H1 (cell line): ENCODE data around the gene ZNF775. TPM values are rescaled to one million over a fixed set of nuclear protein-coding genes. Genes with fewer than 3 reads are reported as not detected.

ENCODE experiments used
- CTCF ChIA-PET: fragments of 300-600 bp; sonication (Branson Sonifier 250); formaldehyde crosslinking; loops from one replicate; lab custom pipeline; 2021; ENCODE audit not compliant: partially characterized antibody; lab: Charles Lee
- POLR2A ChIA-PET: fragments of 300-600 bp; sonication (Branson Sonifier 250); formaldehyde crosslinking; loops from one replicate; lab custom pipeline; 2021; ENCODE audit warnings: inconsistent platforms; ENCODE audit not compliant: partially characterized antibody; lab: Charles Lee
- DNase-seq, 2 experiments: peaks; one replicate each; pipeline versions ENCODE4 v3.0.0 to v3.0.0-alpha.2; 2010 to 2022; ENCODE audit warnings: low spot score in 2 of 2, low read depth in 1 of 2, mixed read lengths in 1 of 2
- FAIRE-seq: peaks from 2 replicates; lab custom pipeline; 2011; peaks lifted over from hg19 to GRCh38; lab: Jason Lieb, UNC
- H2AFZ ChIP-seq: 2 replicates; pipeline ENCODE4 v1.8.1; 2012; ENCODE audit warnings: low read length, inconsistent platforms
- H2AK5ac ChIP-seq: 2 replicates; pipeline ENCODE4 v1.6.1; 2013; ENCODE audit warnings: low read depth, low read length
- H2BK120ac ChIP-seq: replicated peaks from 2 replicates; pipeline ENCODE3; 2013; ENCODE audit warnings: low read depth, low read length, inconsistent platforms
- H2BK12ac ChIP-seq: 2 replicates; pipeline ENCODE4 v1.6.1; 2013; ENCODE audit warnings: low read depth, low read length
- H2BK15ac ChIP-seq: 2 replicates; pipeline ENCODE4 v1.6.1; 2013; ENCODE audit warnings: low read length
- H2BK20ac ChIP-seq: 2 replicates; pipeline ENCODE4 v1.6.1; 2013; ENCODE audit warnings: low read length
- H2BK5ac ChIP-seq: 2 replicates; pipeline ENCODE4 v1.6.1; 2013; ENCODE audit warnings: low read depth, low read length
- H3K14ac ChIP-seq: 2 replicates; pipeline ENCODE4 v1.6.1; 2013; ENCODE audit warnings: inconsistent platforms; ENCODE audit not compliant: insufficient read length
- H3K18ac ChIP-seq: 2 replicates; pipeline ENCODE4 v1.6.1; 2013; ENCODE audit warnings: low read length; ENCODE audit errors: extremely low read depth
- H3K23ac ChIP-seq: 2 replicates; pipeline ENCODE4 v1.6.1; 2013; ENCODE audit warnings: inconsistent platforms; ENCODE audit not compliant: insufficient read length
- H3K23me2 ChIP-seq: 2 replicates; pipeline ENCODE4 v1.6.1; 2013; ENCODE audit warnings: low read depth, low read length
- H3K27ac ChIP-seq: 2 replicates; pipeline ENCODE4 v1.6.1; 2011; ENCODE audit warnings: low read depth, low read length, inconsistent platforms
- H3K27me3 ChIP-seq, 4 experiments: replicated peaks in 1 of 4; 1 replicate in 1 of 4; 2 replicates in 3 of 4; pipeline versions ENCODE4 v1.6.1 to v1.8.1; 2011 to 2013; ENCODE audit warnings: low read length in 3 of 4, mild to moderate bottlenecking in 3 of 4, inconsistent platforms in 2 of 4, mixed read lengths in 2 of 4, moderate library complexity in 1 of 4; ENCODE audit not compliant: control insufficient read depth in 3 of 4, insufficient read depth in 3 of 4; ENCODE audit errors: extremely low read depth in 1 of 4
- H3K36me3 ChIP-seq, 4 experiments: 2 replicates each; pipeline versions ENCODE4 v1.6.1 to v1.8.1; 2011 to 2013; ENCODE audit warnings: mild to moderate bottlenecking in 4 of 4, low read length in 3 of 4, moderate library complexity in 2 of 4, control low read depth in 1 of 4, inconsistent platforms in 1 of 4; ENCODE audit not compliant: insufficient read depth in 4 of 4, control insufficient read depth in 2 of 4
- H3K4ac ChIP-seq: replicated peaks from 2 replicates; pipeline ENCODE3; 2013; ENCODE audit warnings: low read length, low read depth, mixed read lengths, inconsistent platforms; ENCODE audit not compliant: insufficient read length
- H3K4me1 ChIP-seq, 4 experiments: replicated peaks in 1 of 4; 1 replicate in 1 of 4; 2 replicates in 3 of 4; pipeline versions ENCODE4 v1.6.1 to v1.8.1; 2011 to 2013; ENCODE audit warnings: low read length in 3 of 4, inconsistent platforms in 2 of 4, mixed read lengths in 1 of 4; ENCODE audit not compliant: insufficient read depth in 4 of 4, control insufficient read depth in 3 of 4
- H3K4me2 ChIP-seq, 2 experiments: 2 replicates each; pipeline versions ENCODE4 v1.6.1 to v1.8.1; 2011 to 2013; ENCODE audit warnings: low read depth in 2 of 2, low read length in 2 of 2, control low read depth in 1 of 2, inconsistent platforms in 1 of 2, mild to moderate bottlenecking in 1 of 2; ENCODE audit not compliant: insufficient read depth in 1 of 2
- H3K4me3 ChIP-seq, 4 experiments: fragments of 200-600, 300-600 bp in 1 of 4; sonication (generic), shearing (Covaris generic), sonication (Bioruptor Twin) in 1 of 4; 2 replicates each; pipeline versions ENCODE4 v1.5.1 to v1.8.1; 2011 to 2016; ENCODE audit warnings: low read length in 4 of 4, low read depth in 3 of 4, control low read depth in 2 of 4, inconsistent platforms in 2 of 4, mild to moderate bottlenecking in 2 of 4, mixed read lengths in 1 of 4, moderate library complexity in 1 of 4; ENCODE audit not compliant: insufficient read depth in 2 of 4; ENCODE audit errors: extremely low read depth in 1 of 4
- H3K56ac ChIP-seq: replicated peaks from 2 replicates; pipeline ENCODE3; 2013; ENCODE audit warnings: low read depth, mild to moderate bottlenecking, mixed read lengths, low read length, inconsistent platforms; ENCODE audit not compliant: insufficient read length
- H3K79me1 ChIP-seq: 2 replicates; pipeline ENCODE4 v1.6.1; 2013; ENCODE audit warnings: low read depth, low read length, control low read depth
- H3K79me2 ChIP-seq, 2 experiments: 2 replicates each; pipeline versions ENCODE4 v1.6.1 to v1.8.1; 2012 to 2013; ENCODE audit warnings: low read length in 2 of 2, mild to moderate bottlenecking in 2 of 2, inconsistent platforms in 1 of 2; ENCODE audit not compliant: insufficient read depth in 2 of 2, control insufficient read depth in 1 of 2
- H3K9ac ChIP-seq, 4 experiments: replicated peaks in 1 of 4; 1 replicate in 1 of 4; 2 replicates in 3 of 4; pipeline versions ENCODE4 v1.6.1 to v1.8.1; 2011 to 2013; ENCODE audit warnings: low read depth in 3 of 4, low read length in 3 of 4, control low read depth in 2 of 4, mild to moderate bottlenecking in 2 of 4, moderate library complexity in 2 of 4, inconsistent platforms in 1 of 4; ENCODE audit errors: extremely low read depth in 1 of 4
- H3K9me3 ChIP-seq, 2 experiments: 2 replicates each; pipeline versions ENCODE4 v1.6.1 to v1.8.1; 2012 to 2013; ENCODE audit warnings: mild to moderate bottlenecking in 2 of 2, moderate library complexity in 2 of 2, control low read depth in 1 of 2, inconsistent platforms in 1 of 2, low read depth in 1 of 2, low read length in 1 of 2, mixed read lengths in 1 of 2; ENCODE audit not compliant: insufficient read depth in 2 of 2
- H4K20me1 ChIP-seq, 2 experiments: replicated peaks in 1 of 2; 2 replicates each; pipeline versions ENCODE3 to v1.8.1; 2011 to 2013; ENCODE audit warnings: inconsistent platforms in 2 of 2, low read length in 2 of 2, mild to moderate bottlenecking in 1 of 2; ENCODE audit not compliant: insufficient read depth in 2 of 2, control insufficient read depth in 1 of 2
- H4K5ac ChIP-seq: 2 replicates; pipeline ENCODE4 v1.6.1; 2013; ENCODE audit warnings: low read length, low read depth, mixed read lengths, inconsistent platforms; ENCODE audit not compliant: insufficient read length
- H4K8ac ChIP-seq: 2 replicates; pipeline ENCODE4 v1.8.0; 2013; ENCODE audit warnings: mild to moderate bottlenecking, moderate library complexity, low read length, inconsistent platforms; ENCODE audit not compliant: insufficient read depth; ENCODE audit errors: extremely low read depth
- H4K91ac ChIP-seq: replicated peaks from 2 replicates; pipeline ENCODE3; 2013; ENCODE audit warnings: low read length, mixed read lengths, inconsistent platforms; ENCODE audit not compliant: insufficient read length
- CEBPB ChIP-seq: IDR thresholded peaks from 2 replicates; pipeline ENCODE4 v1.6.1; 2012; ENCODE audit warnings: low read depth, low read length
- EGR1 ChIP-seq: IDR thresholded peaks from 2 replicates; pipeline ENCODE4 v1.6.1; 2011; ENCODE audit warnings: low read depth, low read length, borderline replicate concordance
- GABPA ChIP-seq: IDR thresholded peaks from 2 replicates; pipeline ENCODE4 v1.6.1; 2011; ENCODE audit warnings: mild to moderate bottlenecking, low read length, moderate library complexity, borderline replicate concordance; ENCODE audit not compliant: insufficient read depth
- HDAC6 ChIP-seq: IDR thresholded peaks from one replicate; pipeline ENCODE4 v1.7.1; 2012; ENCODE audit warnings: low read depth, mild to moderate bottlenecking, inconsistent platforms, low read length, moderate library complexity
- JUND ChIP-seq: IDR thresholded peaks from 2 replicates; pipeline ENCODE4 v1.6.1; 2011; ENCODE audit warnings: mild to moderate bottlenecking, improper control_type of control experiment, low read length
- KDM1A ChIP-seq: fragments of 200-600, 300-600 bp; sonication (generic); IDR thresholded peaks from 2 replicates; pipeline ENCODE4 v1.7.1; 2016; ENCODE audit warnings: mild to moderate bottlenecking, low read length, borderline replicate concordance
- KDM4A ChIP-seq: IDR thresholded peaks from one replicate; pipeline ENCODE4 v1.7.1; 2012; ENCODE audit warnings: low read depth, mild to moderate bottlenecking, moderate library complexity, low read length, inconsistent platforms; ENCODE audit not compliant: severe bottlenecking
- MAFK ChIP-seq: IDR thresholded peaks from 2 replicates; pipeline ENCODE4 v1.6.1; 2012; ENCODE audit warnings: low read depth, mild to moderate bottlenecking, improper control_type of control experiment, low read length
- SP4 ChIP-seq: IDR thresholded peaks from 2 replicates; pipeline ENCODE4 v1.6.1; 2012; ENCODE audit warnings: low read length, inconsistent platforms
- SUZ12 ChIP-seq: fragments of 200-600 bp; sonication (generic); IDR thresholded peaks from 2 replicates; pipeline ENCODE4 v1.6.1; 2012; ENCODE audit warnings: mild to moderate bottlenecking, inconsistent platforms, low read length, moderate library complexity, mixed read lengths
- TAF1 ChIP-seq: IDR thresholded peaks from 2 replicates; pipeline ENCODE4 v1.6.1; 2011; ENCODE audit warnings: mild to moderate bottlenecking, low read depth, low read length
- WGBS, 2 experiments: shearing (Covaris generic) in 1 of 2; methylation state at CpG; one replicate each; pipeline versions ENCODE4 v1.1.6 to v1.1.7; 2013 to 2015; ENCODE audit warnings: low lambda C conversion rate in 2 of 2, mixed read lengths in 2 of 2, inconsistent platforms in 1 of 2, low coverage in 1 of 2, missing lambda C conversion rate in 1 of 2; ENCODE audit not compliant: insufficient replicate concordance in 2 of 2, insufficient coverage in 1 of 2, insufficient read length in 1 of 2; ENCODE audit errors: extremely low coverage in 1 of 2, missing lambda C conversion rate in 1 of 2; 5-methylcytosine and 5-hydroxymethylcytosine counted together
- polyA plus RNA-seq, 7 experiments: library from polyadenylated mRNA; depleted of rRNA in 3 of 7; stranded (reverse) in 5 of 7; unstranded in 2 of 7; fragments of >200 nt in 5 of 7; fragments of 200-250 nt in 2 of 7; gene quantifications; 1 replicate in 5 of 7; 2 replicates in 1 of 7; 4 replicates in 1 of 7; pipeline versions ENCODE4 v1.2.1 to v1.2.3, GENCODE V29; 2011 to 2013; ENCODE audit warnings: missing spikeins in 2 of 7, mixed read lengths in 2 of 7
- total RNA-seq: library from RNA; stranded (reverse); fragmentation: NEBNext Ultra II Directional; extraction: Animal tissue kit (Norgen Biotek cat#: 25700); gene quantifications from 2 replicates; pipeline ENCODE4 v1.2.1, GENCODE V29; 2021
- TF ChIP-seq, protein P1 (sequence below): IDR thresholded peaks from 2 replicates; pipeline ENCODE4 v1.6.1; 2011; ENCODE audit warnings: low read length, improper control_type of control experiment
- TF ChIP-seq, protein P2 (sequence below): IDR thresholded peaks from 2 replicates; pipeline ENCODE4 v1.6.1; 2011; ENCODE audit warnings: low read depth, mild to moderate bottlenecking, low read length; ENCODE audit not compliant: insufficient read depth

ZNF775 gene
- total and polyA plus RNA-seq, 2 of the 8 experiments (the other 6 are each of a cell fraction or from before 2014, with no cell fraction given), result 13.6 to 21.5 TPM

DNA sequence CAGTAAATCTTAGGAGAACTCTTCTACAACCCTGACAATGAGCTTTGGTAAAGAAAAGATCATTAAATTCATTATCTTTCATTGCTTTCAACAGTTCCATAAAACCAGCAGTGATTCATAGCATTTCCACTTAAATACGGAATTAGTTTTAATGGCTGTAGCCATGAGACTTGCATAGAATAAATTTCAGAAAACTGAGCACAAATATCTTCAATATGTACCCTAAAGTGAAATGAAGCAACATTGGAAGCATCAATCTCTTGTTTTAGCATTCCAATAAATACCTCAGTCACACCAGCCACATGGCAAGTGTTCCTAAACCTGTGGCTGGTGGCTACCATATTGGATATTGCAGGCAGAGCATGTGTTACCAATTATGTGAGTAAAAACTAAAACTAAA is 34.1 kb upstream of the ZNF775 start:
- Histone ChIP-seq H3K23me2 (peaks cover 16% of the 10 kb centered on the region), H2BK12ac (no peak overlapping the region), H3K14ac (no peak overlapping the region), H3K4me1 (peaks cover 4 to 21% (median 11%) of the 10 kb centered on the region in 4 experiments), H3K18ac (no peak overlapping the region), H3K4me3 (no peak overlapping the region), H4K5ac (no peak overlapping the region), H3K4ac (no peak overlapping the region), H2BK15ac (no peak overlapping the region), H2AK5ac (no peak overlapping the region), H3K23ac (no peak overlapping the region), H2BK120ac (no peak overlapping the region), H3K36me3 (no peaks in the 10 kb centered on the region), H4K8ac (no peak overlapping the region), H3K79me1 (no peaks in the 10 kb centered on the region), H3K9me3 (peaks cover 0 to 11% of the 10 kb centered on the region in 2 experiments; a peak in 3 of 4 replicates), H2BK5ac (no peak overlapping the region), H4K91ac (no peak overlapping the region), H3K27me3 (peaks cover 0 to 26% (median 21%) of the 10 kb centered on the region in 4 experiments; a peak in 6 of 7 replicates), H3K4me2 (no peak overlapping the region), H3K79me2 (peaks cover 0 to 12% of the 10 kb centered on the region in 2 experiments; a peak in 2 of 4 replicates), H2AFZ (no peak overlapping the region), H3K56ac (no peak overlapping the region), H3K9ac (no peak overlapping the region), H2BK20ac (no peak overlapping the region), H3K27ac (no peak overlapping the region), H4K20me1 (no peaks in the 10 kb centered on the region)
- DNase-seq (no peak), FAIRE-seq (no peak)
- WGBS, 2 experiments, result 97% methylated on average over 1 of the region's 1 CpG; no CpG with 5 or more reads in 1 of the 2 experiments
- ChIA-PET CTCF (interaction anchor here (0.6 to 5.2 kb wide), 3 partner anchors 10 to 170 kb away, joined by 3 to 41 read pairs (median 4); no protein-coding TSS in a partner anchor), POLR2A (interaction anchor here (0.6 to 1.9 kb wide), 5 partner anchors 8 to 633 kb away, joined by 3 to 6 read pairs (median 5); no protein-coding TSS in a partner anchor)
- TF ChIP-seq SUZ12 (no peak), SP4 (no peak), HDAC6 (no peak), EGR1 (no peak), CEBPB (no peak), TAF1 (no peak), JUND (no peak), GABPA (no peak), KDM1A (no peak), KDM4A (no peak), MAFK (no peak)
- TF ChIP-seq, protein P1, sequence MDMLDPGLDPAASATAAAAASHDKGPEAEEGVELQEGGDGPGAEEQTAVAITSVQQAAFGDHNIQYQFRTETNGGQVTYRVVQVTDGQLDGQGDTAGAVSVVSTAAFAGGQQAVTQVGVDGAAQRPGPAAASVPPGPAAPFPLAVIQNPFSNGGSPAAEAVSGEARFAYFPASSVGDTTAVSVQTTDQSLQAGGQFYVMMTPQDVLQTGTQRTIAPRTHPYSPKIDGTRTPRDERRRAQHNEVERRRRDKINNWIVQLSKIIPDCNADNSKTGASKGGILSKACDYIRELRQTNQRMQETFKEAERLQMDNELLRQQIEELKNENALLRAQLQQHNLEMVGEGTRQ, result no peak
- TF ChIP-seq, protein P2, sequence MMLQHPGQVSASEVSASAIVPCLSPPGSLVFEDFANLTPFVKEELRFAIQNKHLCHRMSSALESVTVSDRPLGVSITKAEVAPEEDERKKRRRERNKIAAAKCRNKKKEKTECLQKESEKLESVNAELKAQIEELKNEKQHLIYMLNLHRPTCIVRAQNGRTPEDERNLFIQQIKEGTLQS, result no peak
